MCF 10A (cell line): ENCODE results near the gene SEC14L3. TPM values are rescaled to one million over a fixed set of nuclear protein-coding genes. Genes with fewer than 3 reads are reported as not detected.

Source experiments
- BruUV-seq: library from RNA; stranded (reverse); fragments of 400-500 nt; replicated peaks from 2 replicates; lab custom pipeline; 2021; lab: Mats Ljungman, UMichigan
- CTCF ChIA-PET: fragments of 300-600 bp; sonication (Branson Sonifier 250); formaldehyde crosslinking; extraction: SDS; loops from one replicate; lab custom pipeline; 2021; ENCODE audit warnings: antibody characterized with exemption, inconsistent platforms; lab: Yijun Ruan, JAX
- POLR2A ChIA-PET: fragments of 300-600, 350-650 bp; sonication (Branson Sonifier 250); formaldehyde crosslinking; extraction: SDS; loops from one replicate; lab custom pipeline; 2020; ENCODE audit warnings: antibody characterized with exemption, inconsistent platforms; lab: Yijun Ruan, JAX
- DNase-seq: peaks from one replicate; pipeline ENCODE4 v3.0.0-alpha.2; 2018; ENCODE audit not compliant: unreplicated experiment
- H3K27ac Mint-ChIP-seq: one replicate; pipeline ENCODE4 v1.8.0; 2022; ENCODE audit warnings: mild to moderate bottlenecking, low read depth, mixed read lengths; ENCODE audit not compliant: unreplicated experiment
- H3K27me3 Mint-ChIP-seq: one replicate; pipeline ENCODE4 v1.8.0; 2022; ENCODE audit warnings: mixed read lengths; ENCODE audit not compliant: insufficient read depth, unreplicated experiment
- H3K36me3 Mint-ChIP-seq: one replicate; pipeline ENCODE4 v1.8.0; 2022; ENCODE audit warnings: mild to moderate bottlenecking, moderate library complexity, mixed read lengths; ENCODE audit not compliant: insufficient read depth, unreplicated experiment
- H3K4me1 Mint-ChIP-seq: one replicate; pipeline ENCODE4 v1.8.0; 2022; ENCODE audit warnings: mixed read lengths; ENCODE audit not compliant: insufficient read depth, unreplicated experiment
- H3K4me3 Mint-ChIP-seq: one replicate; pipeline ENCODE4 v1.8.0; 2022; ENCODE audit warnings: mild to moderate bottlenecking, moderate library complexity, mixed read lengths; ENCODE audit not compliant: unreplicated experiment
- H3K9me3 Mint-ChIP-seq: one replicate; pipeline ENCODE4 v1.8.0; 2022; ENCODE audit warnings: mixed read lengths; ENCODE audit not compliant: unreplicated experiment
- intact Hi-C: fragments of 100-400 bp; cut with micrococcal nuclease; formaldehyde crosslinking; loops from 2 replicates; pipeline ENCODE4 v1.14.1; 2022
- total RNA-seq: library from RNA; stranded (reverse); gene quantifications from 2 replicates; pipeline ENCODE4 v1.2.3, GENCODE V29; 2022
- TF ChIP-seq, protein P1 (sequence below): fragments of 200-600 bp; IDR thresholded peaks from one replicate; pipeline ENCODE4 v1.8.0; 2022; ENCODE audit warnings: antibody characterized with exemption, mild to moderate bottlenecking; ENCODE audit not compliant: unreplicated experiment

Gene SEC14L3
- total RNA-seq, 1 experiment from 2014 or later: not detected

DNA sequence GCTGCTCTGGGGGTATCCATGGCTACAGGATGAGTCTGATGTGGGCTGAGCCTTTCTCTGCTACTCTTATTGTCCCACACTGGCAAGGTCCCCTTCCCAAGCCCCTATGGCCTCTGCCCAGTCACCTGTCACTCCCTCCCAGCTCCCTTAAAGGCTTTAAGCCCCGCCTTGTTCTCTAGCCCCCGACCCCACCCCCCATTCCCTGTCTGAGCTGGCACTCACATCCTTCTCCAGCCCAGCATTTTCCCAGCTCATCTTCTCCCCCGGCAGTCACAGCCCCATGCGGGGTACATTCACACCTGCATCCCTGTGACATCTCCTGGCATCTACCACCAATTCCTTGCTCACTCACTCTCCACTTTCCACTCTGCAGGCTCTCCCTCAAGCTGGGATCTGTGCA, 41.9 kb downstream of the SEC14L3 start:
- no peak for DNase-seq
- ChIA-PET CTCF (interaction anchor here (0.9 kb wide), 1 partner anchor 23 kb away, joined by 4 read pairs; no protein-coding TSS in a partner anchor), POLR2A (interaction anchor here (0.7 to 14.3 kb wide), 3 partner anchors 8 to 183 kb away, joined by 3 to 532 read pairs (median 3); partner anchors contain the start of genes RNF215 and SEC14L2)
- Mint-ChIP-seq H3K4me1 (peaks cover 13% of the 10 kb centered on the region), H3K27me3 (no peaks in the 10 kb centered on the region), H3K27ac (no peak overlapping the region), H3K4me3 (no peak overlapping the region), H3K36me3 (peaks cover 12% of the 10 kb centered on the region), H3K9me3 (no peaks in the 10 kb centered on the region)
- intact Hi-C loops: loop anchor here (5.0 kb wide), 1 partner anchor 223 kb away; no protein-coding TSS in a partner anchor
- BruUV-seq: no TSS peak
- TF ChIP-seq, protein P1, sequence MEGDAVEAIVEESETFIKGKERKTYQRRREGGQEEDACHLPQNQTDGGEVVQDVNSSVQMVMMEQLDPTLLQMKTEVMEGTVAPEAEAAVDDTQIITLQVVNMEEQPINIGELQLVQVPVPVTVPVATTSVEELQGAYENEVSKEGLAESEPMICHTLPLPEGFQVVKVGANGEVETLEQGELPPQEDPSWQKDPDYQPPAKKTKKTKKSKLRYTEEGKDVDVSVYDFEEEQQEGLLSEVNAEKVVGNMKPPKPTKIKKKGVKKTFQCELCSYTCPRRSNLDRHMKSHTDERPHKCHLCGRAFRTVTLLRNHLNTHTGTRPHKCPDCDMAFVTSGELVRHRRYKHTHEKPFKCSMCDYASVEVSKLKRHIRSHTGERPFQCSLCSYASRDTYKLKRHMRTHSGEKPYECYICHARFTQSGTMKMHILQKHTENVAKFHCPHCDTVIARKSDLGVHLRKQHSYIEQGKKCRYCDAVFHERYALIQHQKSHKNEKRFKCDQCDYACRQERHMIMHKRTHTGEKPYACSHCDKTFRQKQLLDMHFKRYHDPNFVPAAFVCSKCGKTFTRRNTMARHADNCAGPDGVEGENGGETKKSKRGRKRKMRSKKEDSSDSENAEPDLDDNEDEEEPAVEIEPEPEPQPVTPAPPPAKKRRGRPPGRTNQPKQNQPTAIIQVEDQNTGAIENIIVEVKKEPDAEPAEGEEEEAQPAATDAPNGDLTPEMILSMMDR: no peak

DNA sequence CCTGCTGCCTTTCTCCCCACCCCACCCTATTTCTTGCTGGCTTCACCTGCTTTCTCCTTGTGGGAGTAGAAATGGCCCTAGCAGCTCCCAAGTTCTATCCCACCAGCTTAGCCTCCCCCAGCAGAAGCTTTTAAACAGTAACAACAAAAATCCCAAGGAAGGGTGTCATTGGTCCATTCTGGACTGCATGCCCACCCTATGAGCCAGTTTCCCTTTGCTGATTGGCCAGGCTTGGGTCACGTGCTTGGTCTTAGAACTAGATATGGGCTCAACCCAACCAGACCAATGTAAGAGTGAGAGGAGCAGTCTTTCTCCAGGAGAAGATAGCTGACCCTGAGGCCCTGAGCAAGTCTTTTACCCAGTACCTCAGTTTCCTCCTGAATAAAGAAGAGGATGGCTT, 43.9 kb downstream of the SEC14L3 start:
- H3K27ac Mint-ChIP-seq: no peak overlapping the region
- intact Hi-C loops: loop anchor here (5.0 kb wide), 1 partner anchor 221 kb away; no protein-coding TSS in a partner anchor
- H3K4me3 Mint-ChIP-seq: no peak overlapping the region
- POLR2A ChIA-PET: interaction anchor here (1.5 to 14.3 kb wide), 2 partner anchors 10 to 33 kb away, joined by 4 to 532 read pairs; partner anchors contain the start of genes RNF215 and SEC14L2
- no peaks in the 10 kb centered on the region for H3K27me3 Mint-ChIP-seq
- H3K36me3 Mint-ChIP-seq: peaks cover 13% of the 10 kb centered on the region
- BruUV-seq: no TSS peak
- peaks cover 19% of the 10 kb centered on the region for H3K4me1 Mint-ChIP-seq
- CTCF ChIA-PET: interaction anchor here (0.7 to 8.4 kb wide), 6 partner anchors 17 to 329 kb away, joined by 3 to 83 read pairs (median 5); no protein-coding TSS in a partner anchor
- DNase-seq: no peak
- TF ChIP-seq, protein P1: no peak
- H3K9me3 Mint-ChIP-seq: no peaks in the 10 kb centered on the region

DNA sequence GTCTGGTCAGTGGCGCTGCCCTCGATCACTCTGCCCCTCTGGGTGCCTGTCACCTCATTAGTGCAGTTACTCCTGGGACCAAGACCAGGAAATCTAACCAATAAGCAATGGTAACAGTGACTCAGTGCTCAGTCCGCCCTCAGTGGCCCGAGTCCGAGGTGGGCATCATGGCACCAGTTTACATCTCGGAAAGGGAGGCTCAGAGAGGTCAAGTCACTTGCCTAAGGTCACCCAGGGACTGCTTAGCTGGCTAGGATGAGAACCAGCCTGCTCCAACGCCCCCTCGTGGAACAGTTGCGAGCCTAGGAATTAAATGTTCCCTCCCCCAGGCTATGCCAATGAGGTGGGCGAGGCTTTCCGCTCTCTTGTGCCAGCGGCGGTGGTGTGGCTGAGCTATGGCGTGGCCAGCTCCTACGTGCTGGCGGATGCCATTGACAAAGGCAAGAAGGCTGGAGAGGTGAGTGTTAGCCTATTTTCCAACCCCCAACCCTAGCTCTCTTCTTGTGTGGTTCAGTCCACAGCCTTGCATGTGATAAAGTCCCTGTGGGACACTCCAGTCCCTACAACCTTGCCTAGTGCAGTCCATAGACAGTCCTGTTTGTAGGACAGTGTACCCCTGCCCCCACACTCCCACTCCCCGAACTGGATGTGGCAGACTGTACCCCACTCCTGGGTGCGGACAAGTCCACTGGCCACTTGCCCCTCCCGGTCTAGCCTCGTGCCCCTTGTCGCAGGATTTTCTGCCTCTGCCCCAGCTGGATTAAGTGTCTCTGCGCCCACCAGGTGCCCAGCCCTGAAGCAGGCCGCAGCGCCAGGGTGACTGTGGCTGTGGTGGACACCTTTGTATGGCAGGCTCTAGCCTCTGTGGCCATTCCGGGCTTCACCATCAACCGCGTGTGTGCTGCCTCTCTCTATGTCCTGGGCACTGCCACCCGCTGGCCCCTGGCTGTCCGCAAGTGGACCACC, 45.1 kb downstream of the SEC14L3 start:
- TF ChIP-seq, protein P1: peak; percentile 56
- CTCF ChIA-PET: interaction anchor here (0.6 to 8.4 kb wide), 15 partner anchors 8 to 820 kb away, joined by 3 to 83 read pairs (median 3); partner anchors contain the start of gene SEC14L2
- peaks cover 31% of the 10 kb centered on the region for H3K4me1 Mint-ChIP-seq
- peak overlapping the region; percentile 90 for H3K4me3 Mint-ChIP-seq
- POLR2A ChIA-PET: interaction anchor here (0.5 to 14.3 kb wide), 11 partner anchors 9 to 179 kb away, joined by 3 to 532 read pairs (median 5); partner anchors contain the start of genes CASTOR1, CCDC157, PES1 and RNF215
- no peaks in the 10 kb centered on the region for H3K27me3 Mint-ChIP-seq
- intact Hi-C loops: loop anchor here (1.0 to 5.0 kb wide), 4 partner anchors 29 to 219 kb away; partner anchors contain the start of genes CASTOR1 and SEC14L2
- TSS peak; percentile 1 for BruUV-seq
- H3K9me3 Mint-ChIP-seq: no peaks in the 10 kb centered on the region
- H3K36me3 Mint-ChIP-seq: peaks cover 25% of the 10 kb centered on the region
- peak; percentile 96 for DNase-seq
- peak overlapping the region; percentile 77 for H3K27ac Mint-ChIP-seq
